ENCODE measurements around the gene BUD31. TPM values are rescaled to one million over a fixed set of nuclear protein-coding genes. Genes with fewer than 3 reads are reported as not detected.

Gene BUD31
- total and polyA plus RNA-seq, 2 of the 13 experiments (the other 11 are each of a cell fraction or from before 2014, with no cell fraction given), result 35.1 to 79.1 TPM

DNA sequence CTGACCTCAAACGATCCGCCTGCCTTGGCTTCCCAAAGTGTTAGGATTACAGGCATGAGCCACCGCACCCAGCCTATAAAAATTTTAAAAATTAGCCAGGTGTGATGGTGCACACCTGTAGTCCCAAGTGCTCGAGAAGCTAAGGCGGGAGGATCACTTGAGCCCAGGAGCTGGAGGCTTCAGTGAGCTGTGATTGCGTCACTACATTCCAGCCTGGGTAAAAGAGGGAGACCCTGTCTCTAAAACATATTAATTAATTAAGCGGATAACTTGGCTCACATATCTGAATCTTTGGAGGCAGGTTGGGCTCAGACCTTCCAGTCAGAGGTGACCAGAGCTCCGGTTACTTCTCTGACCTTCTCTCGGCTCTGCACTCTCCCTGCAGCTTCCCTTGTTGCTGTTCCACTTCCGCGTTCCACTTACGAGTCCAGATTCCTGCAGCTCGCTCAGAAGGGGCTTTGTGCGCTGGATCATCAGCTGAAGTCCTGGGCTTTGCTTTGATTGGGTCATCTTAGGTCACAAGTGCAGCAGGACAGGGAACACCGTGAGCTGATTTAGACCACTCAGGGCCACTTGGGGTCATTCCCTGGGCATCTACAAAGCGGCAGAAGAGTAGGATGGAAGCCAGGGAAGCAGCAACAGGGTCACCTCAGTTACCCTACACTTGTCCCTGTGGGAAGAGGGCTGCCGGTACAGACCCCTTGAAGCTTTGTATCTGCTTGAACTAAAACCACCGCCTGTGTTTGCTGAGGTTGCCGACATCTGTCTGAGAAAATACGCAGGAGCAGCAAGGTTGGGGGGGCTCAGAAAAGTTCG lies 36.3 kb upstream of the BUD31 start (continued):
- TF ChIP-seq, protein P1, sequence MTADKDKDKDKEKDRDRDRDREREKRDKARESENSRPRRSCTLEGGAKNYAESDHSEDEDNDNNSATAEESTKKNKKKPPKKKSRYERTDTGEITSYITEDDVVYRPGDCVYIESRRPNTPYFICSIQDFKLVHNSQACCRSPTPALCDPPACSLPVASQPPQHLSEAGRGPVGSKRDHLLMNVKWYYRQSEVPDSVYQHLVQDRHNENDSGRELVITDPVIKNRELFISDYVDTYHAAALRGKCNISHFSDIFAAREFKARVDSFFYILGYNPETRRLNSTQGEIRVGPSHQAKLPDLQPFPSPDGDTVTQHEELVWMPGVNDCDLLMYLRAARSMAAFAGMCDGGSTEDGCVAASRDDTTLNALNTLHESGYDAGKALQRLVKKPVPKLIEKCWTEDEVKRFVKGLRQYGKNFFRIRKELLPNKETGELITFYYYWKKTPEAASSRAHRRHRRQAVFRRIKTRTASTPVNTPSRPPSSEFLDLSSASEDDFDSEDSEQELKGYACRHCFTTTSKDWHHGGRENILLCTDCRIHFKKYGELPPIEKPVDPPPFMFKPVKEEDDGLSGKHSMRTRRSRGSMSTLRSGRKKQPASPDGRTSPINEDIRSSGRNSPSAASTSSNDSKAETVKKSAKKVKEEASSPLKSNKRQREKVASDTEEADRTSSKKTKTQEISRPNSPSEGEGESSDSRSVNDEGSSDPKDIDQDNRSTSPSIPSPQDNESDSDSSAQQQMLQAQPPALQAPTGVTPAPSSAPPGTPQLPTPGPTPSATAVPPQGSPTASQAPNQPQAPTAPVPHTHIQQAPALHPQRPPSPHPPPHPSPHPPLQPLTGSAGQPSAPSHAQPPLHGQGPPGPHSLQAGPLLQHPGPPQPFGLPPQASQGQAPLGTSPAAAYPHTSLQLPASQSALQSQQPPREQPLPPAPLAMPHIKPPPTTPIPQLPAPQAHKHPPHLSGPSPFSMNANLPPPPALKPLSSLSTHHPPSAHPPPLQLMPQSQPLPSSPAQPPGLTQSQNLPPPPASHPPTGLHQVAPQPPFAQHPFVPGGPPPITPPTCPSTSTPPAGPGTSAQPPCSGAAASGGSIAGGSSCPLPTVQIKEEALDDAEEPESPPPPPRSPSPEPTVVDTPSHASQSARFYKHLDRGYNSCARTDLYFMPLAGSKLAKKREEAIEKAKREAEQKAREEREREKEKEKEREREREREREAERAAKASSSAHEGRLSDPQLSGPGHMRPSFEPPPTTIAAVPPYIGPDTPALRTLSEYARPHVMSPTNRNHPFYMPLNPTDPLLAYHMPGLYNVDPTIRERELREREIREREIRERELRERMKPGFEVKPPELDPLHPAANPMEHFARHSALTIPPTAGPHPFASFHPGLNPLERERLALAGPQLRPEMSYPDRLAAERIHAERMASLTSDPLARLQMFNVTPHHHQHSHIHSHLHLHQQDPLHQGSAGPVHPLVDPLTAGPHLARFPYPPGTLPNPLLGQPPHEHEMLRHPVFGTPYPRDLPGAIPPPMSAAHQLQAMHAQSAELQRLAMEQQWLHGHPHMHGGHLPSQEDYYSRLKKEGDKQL (CRISPR knock-in tag; IDR thresholded peaks at IDR 0.05; ENCODE audit: low read depth), result no peak
- TF ChIP-seq, protein P2, sequence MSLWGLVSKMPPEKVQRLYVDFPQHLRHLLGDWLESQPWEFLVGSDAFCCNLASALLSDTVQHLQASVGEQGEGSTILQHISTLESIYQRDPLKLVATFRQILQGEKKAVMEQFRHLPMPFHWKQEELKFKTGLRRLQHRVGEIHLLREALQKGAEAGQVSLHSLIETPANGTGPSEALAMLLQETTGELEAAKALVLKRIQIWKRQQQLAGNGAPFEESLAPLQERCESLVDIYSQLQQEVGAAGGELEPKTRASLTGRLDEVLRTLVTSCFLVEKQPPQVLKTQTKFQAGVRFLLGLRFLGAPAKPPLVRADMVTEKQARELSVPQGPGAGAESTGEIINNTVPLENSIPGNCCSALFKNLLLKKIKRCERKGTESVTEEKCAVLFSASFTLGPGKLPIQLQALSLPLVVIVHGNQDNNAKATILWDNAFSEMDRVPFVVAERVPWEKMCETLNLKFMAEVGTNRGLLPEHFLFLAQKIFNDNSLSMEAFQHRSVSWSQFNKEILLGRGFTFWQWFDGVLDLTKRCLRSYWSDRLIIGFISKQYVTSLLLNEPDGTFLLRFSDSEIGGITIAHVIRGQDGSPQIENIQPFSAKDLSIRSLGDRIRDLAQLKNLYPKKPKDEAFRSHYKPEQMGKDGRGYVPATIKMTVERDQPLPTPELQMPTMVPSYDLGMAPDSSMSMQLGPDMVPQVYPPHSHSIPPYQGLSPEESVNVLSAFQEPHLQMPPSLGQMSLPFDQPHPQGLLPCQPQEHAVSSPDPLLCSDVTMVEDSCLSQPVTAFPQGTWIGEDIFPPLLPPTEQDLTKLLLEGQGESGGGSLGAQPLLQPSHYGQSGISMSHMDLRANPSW (CRISPR knock-in tag; IDR thresholded peaks at IDR 0.05; ENCODE audit: borderline replicate concordance), result 0 out of 2 replicates have a peak, but pooled peaks have one; percentile 56
- TF ChIP-seq ZNF83 (CRISPR knock-in tag; IDR thresholded peaks at IDR 0.05; ENCODE audit: borderline replicate concordance) (no peak), MBNL3 (CRISPR knock-in tag; conservative IDR thresholded peaks at IDR 0.05) (no peak), RBM22 (optimal IDR thresholded peaks at IDR 0.05; ENCODE audit: low read length) (no peak), ZSCAN25 (CRISPR knock-in tag; IDR thresholded peaks at IDR 0.05) (peak; percentile 64; the same call in 1 of the 2 replicates), ZNF260 (CRISPR knock-in tag; IDR thresholded peaks at IDR 0.05; ENCODE audit: borderline replicate concordance, low read depth) (no peak), EHMT2 (IDR thresholded peaks at IDR 0.05; ENCODE audit: borderline replicate concordance, low read depth, low read length) (no peak), ZSCAN9 (CRISPR knock-in tag; IDR thresholded peaks at IDR 0.05; ENCODE audit: borderline replicate concordance) (peak; percentile 75; the same call in 1 of the 2 replicates), ZSCAN21 (CRISPR knock-in tag; IDR thresholded peaks at IDR 0.05; ENCODE audit: borderline replicate concordance) (no peak)
- TF ChIP-seq, protein P3, sequence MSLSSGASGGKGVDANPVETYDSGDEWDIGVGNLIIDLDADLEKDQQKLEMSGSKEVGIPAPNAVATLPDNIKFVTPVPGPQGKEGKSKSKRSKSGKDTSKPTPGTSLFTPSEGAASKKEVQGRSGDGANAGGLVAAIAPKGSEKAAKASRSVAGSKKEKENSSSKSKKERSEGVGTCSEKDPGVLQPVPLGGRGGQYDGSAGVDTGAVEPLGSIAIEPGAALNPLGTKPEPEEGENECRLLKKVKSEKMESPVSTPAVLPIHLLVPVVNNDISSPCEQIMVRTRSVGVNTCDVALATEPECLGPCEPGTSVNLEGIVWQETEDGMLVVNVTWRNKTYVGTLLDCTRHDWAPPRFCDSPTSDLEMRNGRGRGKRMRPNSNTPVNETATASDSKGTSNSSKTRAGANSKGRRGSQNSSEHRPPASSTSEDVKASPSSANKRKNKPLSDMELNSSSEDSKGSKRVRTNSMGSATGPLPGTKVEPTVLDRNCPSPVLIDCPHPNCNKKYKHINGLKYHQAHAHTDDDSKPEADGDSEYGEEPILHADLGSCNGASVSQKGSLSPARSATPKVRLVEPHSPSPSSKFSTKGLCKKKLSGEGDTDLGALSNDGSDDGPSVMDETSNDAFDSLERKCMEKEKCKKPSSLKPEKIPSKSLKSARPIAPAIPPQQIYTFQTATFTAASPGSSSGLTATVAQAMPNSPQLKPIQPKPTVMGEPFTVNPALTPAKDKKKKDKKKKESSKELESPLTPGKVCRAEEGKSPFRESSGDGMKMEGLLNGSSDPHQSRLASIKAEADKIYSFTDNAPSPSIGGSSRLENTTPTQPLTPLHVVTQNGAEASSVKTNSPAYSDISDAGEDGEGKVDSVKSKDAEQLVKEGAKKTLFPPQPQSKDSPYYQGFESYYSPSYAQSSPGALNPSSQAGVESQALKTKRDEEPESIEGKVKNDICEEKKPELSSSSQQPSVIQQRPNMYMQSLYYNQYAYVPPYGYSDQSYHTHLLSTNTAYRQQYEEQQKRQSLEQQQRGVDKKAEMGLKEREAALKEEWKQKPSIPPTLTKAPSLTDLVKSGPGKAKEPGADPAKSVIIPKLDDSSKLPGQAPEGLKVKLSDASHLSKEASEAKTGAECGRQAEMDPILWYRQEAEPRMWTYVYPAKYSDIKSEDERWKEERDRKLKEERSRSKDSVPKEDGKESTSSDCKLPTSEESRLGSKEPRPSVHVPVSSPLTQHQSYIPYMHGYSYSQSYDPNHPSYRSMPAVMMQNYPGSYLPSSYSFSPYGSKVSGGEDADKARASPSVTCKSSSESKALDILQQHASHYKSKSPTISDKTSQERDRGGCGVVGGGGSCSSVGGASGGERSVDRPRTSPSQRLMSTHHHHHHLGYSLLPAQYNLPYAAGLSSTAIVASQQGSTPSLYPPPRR (CRISPR knock-in tag; IDR thresholded peaks at IDR 0.05; ENCODE audit: borderline replicate concordance), result no peak

Data from HepG2 (cell line).